ENCODE measurements around the gene PPFIA2. TPM values are rescaled to one million over a fixed set of nuclear protein-coding genes. Genes with fewer than 3 reads are reported as not detected.

The PPFIA2 gene
- total RNA-seq, 4 donors from 2014 or later, result 1.5 to 4.3 (median 2.5) TPM

DNA sequence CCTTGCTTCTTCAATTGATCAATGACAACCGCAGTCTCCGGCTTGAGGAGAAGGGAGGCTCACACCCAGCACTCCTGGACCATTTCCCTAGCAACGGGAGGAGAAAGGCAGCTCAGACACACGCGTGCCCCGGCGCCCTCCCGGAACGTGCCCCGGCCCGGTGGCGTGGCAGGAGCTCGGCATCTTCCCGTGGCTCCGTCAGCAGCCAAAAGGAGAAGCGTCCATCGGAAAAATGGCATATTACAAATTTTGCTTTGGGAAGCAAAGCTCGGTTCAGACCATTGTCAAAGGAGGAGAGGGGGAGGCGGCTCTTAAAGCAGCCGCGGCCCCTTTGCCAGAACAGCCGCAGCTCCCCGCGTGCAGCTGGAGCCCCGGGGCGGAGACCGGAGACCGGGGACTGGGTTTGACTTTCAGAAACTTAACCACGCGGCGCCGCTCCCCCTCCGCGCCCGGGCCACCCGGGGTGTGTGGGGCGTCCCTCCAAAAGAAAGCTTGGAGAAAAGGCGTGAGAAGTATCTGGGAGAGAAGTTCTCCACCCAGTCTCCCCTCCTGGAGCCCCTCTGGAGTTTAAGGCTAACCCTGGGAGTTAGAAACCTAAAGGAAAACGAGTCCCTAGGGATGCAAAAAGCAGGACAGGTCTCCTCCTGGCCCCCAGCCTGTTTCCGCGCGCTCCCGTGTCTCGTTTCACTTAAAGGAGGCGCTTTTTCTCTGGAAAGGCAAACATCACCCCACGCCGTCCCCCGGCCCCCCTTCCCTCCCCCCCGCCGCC lies 545 bp downstream of the PPFIA2 start:
- TF ChIP-seq, protein P1, sequence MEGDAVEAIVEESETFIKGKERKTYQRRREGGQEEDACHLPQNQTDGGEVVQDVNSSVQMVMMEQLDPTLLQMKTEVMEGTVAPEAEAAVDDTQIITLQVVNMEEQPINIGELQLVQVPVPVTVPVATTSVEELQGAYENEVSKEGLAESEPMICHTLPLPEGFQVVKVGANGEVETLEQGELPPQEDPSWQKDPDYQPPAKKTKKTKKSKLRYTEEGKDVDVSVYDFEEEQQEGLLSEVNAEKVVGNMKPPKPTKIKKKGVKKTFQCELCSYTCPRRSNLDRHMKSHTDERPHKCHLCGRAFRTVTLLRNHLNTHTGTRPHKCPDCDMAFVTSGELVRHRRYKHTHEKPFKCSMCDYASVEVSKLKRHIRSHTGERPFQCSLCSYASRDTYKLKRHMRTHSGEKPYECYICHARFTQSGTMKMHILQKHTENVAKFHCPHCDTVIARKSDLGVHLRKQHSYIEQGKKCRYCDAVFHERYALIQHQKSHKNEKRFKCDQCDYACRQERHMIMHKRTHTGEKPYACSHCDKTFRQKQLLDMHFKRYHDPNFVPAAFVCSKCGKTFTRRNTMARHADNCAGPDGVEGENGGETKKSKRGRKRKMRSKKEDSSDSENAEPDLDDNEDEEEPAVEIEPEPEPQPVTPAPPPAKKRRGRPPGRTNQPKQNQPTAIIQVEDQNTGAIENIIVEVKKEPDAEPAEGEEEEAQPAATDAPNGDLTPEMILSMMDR (IDR thresholded peaks at IDR 0.05; ENCODE audit: low read depth), result no peak

GRCh38 chr12:81757731-81758365 lies 1.3 kb downstream of the PPFIA2 start:
- TF ChIP-seq, protein P1 (IDR thresholded peaks at IDR 0.05; ENCODE audit: low read depth), result no peak

GRCh38 chr12:81729781-81730180 lies 29.4 kb downstream of the PPFIA2 start:
- TF ChIP-seq, protein P1 (IDR thresholded peaks at IDR 0.05; ENCODE audit: low read depth), result no peak

DNA sequence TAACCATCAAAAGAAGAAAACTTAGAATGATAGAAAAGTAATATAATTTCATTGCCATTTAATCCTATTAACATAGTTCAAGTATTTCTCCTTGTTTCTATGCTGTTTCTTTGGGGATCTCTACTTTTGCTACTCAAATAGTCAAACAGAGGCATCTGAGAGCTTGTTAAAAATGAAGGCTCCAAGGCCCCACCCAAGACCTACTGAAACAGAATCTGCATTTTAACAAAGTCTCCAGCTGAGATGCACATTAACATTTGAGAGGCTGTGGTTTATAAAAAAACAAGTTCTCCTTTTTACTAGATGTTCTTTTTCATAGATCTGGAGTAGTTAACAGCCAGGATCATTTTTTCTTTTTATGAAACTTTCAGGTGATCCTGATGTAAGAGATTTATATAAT lies 31.8 kb downstream of the PPFIA2 start:
- TF ChIP-seq, protein P1 (IDR thresholded peaks at IDR 0.05; ENCODE audit: low read depth), result no peak

DNA sequence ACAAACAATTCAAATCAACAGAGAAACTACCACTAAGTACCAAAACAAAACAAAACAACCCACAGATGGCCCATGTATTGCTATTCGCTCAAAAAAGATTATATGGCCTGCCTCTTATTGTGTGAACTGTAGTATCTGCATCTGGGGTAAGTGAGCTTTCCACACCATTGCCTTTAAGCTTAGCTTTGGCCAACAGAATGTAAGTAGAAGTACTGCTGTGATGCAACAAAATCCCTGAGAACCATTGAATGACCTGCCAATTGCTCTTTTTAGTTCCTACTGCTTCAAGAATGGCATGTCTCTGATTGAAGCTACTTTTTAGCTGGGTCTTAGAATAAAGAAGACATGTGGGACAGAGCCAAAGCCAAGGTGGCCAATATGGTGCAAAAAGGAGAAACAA lies 32.5 kb downstream of the PPFIA2 start:
- TF ChIP-seq, protein P1 (IDR thresholded peaks at IDR 0.05; ENCODE audit: low read depth), result no peak

DNA sequence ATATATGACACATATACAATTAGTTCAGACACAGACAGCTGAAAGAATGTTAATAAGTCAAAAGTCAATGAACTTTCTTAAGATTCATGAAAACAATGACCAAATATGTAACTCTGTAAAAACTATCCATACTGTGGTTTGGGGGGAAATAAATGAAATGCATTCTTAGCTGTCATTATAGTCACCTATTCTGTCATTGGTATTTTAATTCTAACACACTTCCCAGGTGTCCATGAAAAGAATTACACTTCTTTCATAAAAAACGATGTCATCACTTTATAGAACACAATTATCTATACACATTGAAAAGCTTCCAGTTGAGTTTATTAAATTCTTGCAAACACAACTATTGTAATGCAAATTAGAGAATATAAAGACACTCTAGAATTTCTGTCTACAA lies 35.8 kb downstream of the PPFIA2 start:
- TF ChIP-seq, protein P1 (IDR thresholded peaks at IDR 0.05; ENCODE audit: low read depth), result no peak

GRCh38 chr12:81722004-81722403 lies 37.1 kb downstream of the PPFIA2 start:
- TF ChIP-seq, protein P1 (IDR thresholded peaks at IDR 0.05; ENCODE audit: low read depth), result no peak

Measured in subcutaneous adipose tissue (tissue), 4 donors.